Kidney capillary endothelial cell (primary cell): ENCODE data around the gene LBX1.

ENCODE experiments used
- DNase-seq: peaks from one replicate; pipeline ENCODE4 v3.0.0-alpha.2; 2018; ENCODE audit warnings: low spot score

Gene LBX1

DNA sequence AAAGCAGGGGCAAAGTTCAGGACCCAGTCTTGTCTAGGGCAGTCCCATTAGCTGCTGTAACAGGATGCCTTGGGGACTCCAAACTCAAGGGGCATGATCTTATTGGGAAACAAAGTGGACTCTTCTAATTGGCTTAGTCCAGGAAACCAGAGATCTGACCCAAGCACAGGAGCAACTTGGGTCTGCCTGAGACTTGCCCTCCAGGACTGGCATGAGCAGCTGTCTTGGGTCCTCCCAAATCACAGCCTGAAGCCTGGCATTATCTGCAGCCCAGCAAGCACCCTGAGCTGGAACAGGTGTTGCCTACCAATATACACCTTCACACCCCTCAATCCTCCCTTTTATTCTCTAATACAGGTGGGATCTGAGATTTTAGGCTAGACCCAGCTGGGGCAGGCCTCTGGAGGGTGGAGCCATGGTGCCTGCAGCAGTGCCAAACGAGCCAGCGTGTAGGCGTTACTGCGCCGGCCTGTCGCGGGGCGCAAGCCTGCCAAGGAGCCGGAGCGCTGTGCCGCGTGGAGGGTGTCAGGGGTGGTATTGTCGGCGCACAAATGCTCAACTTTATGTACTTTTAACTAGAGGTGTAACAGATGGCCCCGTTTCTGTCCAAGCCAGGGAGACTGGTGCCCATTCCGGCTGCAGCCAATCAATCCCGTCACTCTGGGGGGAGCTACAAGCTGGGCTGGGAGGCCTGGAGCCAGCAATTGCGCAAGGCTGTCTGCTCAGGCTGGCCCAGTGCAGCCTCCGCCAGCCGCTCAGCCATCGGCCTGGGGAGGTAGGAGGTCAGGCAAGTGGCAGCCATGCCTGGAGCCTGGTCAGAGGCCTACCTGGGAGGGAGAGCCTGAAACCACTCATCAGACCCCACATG lies 12.8 kb upstream of the LBX1 start:
- no peak for DNase-seq

DNA sequence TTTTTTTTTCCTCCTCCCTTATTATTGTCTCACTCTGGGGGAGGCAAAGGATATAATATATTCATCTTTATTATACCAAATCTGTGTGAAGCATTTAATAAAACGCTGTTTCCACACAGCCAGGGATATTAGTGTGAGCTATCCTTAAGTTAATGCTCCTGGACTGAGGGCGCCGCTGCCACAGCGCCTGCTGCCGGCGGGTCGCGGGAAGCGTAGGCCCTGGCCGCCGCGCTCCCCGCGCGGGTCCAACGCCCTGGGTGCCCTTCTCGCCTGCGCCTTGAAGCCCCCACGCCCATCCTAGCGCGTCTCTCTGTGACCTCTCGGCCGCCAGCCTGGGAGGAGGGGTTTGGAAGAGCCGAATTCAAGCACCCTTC lies 9.5 kb upstream of the LBX1 start:
- no peak for DNase-seq

DNA sequence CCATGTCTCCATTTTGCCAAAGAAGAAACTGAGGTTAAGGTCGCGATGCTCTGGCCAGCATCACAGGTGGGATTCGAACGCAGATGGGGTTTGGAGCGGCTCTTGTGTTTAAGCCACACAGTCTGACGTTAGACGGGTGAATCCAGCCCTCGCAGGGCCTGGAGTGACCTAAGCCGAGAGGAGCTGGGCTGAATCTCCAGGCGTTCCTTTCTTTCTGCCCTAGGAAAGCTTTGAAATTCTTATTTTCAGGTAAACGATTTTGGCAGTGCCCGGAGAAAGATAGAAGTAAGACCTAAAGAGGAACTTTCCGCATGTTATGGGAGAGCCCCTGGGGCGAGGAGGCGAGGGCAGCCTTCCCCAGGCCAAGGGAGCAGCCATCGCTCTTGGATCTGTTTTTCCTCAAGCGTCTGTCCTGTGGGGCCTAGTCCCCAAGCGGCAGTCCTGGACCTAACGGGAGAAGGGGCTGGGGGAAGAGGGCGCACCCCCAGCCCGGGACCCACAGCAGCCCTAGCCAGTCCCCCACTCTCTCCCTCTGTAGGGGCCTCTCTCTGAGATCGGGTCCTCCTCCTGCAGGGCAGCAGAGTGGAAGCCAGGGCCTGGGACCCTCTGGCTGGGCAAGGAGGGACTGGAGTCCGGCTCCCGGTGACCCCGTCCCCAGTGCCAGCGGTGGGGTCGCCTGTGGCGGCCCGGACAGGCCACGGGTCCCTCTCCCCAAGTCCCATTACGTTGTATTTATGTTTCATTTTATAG lies 8.9 kb upstream of the LBX1 start:
- no peak for DNase-seq

DNA sequence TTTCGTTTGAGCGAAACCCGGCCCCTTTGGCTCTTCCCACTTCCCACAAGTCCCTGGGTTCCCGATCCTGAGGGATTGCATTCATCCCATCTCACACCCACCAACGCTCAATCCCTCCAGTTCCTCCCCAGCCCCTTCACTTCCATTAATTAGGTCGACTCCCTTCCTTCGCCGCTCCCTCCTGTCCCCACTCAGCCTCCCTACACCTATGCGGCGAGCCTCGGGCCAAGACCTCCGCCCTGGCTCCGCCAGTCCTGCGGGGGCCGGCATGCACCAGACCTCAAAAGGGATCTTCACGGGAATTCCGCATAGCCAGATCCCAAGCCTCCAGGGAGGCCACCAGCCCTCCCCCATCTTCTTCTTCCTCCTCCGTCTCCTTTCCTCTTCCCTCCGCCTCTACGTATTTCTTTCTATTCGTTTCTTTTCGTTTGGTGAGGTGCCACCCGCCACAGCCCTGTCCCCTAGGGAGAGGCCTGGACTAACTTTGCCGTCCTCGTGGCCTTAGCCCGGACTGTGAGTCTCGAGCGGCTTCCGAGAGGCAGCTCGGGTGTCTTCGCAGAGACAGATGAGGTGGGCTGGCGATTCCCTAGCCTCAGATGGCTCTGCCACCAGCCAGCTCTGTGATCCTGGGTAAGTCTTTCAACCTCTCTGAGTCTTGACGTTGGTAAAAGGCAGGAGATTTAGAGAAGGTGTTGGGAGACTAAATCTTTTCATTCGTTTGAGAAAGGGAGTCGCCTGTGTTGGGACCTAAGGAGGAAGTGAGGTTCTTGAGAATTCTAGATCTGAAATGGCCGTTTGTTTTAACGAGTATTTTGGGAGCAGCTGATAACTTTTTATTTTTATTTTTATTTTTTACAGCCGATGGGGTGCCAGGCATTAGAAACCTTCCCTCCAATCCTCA lies 8.1 kb upstream of the LBX1 start:
- DNase-seq: no peak

DNA sequence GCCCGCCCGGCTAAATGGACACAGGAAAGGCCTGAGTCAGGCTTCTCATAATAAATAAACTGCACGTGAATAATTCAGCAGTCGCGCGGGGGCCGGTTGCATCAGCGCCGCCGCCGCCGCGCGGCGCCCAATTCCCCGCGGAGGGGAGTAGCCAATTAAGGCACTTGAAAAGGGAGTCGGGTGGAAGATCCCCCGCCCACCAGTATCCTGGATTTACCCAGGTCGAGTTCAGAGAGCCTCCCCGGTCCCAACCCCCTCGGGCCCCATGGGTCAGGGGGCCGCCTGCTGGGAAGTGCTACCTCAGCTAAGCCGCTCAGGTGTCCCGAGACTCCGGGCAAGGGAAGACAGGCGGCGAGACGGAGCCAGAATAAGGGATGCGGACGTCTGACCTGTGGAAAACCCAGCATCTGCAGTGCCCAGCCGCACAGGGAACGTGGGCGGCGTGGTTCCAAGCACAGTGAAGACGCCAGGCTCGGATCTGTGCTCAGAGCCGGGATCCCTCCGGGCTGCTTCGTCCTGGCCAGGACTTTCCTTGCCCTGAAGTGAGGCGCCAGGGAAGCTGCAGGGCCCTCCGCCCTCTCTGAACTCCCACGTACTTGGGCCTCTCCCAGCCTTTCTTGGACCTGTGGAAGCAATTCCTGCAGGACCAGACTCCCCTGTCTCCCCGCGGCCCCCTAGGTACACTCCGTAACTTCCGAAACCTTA lies 7.3 kb upstream of the LBX1 start:
- no peak for DNase-seq

DNA sequence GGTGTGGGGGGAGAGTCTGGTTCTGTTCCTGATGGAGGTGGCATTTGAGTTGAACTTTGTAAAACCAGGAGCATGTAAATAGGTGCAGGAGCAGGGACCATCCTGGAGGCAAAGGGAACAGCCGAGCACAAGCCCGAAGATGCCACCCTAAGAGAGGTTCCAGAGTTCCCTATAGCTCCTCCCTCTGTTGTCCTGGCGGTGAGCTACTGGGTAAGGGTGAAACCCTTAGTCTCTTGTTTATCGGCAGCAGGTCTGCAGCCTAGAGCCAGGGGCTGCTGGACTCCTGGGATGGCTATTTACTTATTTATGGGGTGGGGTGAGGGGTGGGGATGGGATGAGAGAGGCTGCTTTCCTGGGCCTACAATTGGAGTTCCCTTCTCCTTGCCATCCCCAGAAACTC lies 6.5 kb upstream of the LBX1 start:
- DNase-seq: no peak

DNA sequence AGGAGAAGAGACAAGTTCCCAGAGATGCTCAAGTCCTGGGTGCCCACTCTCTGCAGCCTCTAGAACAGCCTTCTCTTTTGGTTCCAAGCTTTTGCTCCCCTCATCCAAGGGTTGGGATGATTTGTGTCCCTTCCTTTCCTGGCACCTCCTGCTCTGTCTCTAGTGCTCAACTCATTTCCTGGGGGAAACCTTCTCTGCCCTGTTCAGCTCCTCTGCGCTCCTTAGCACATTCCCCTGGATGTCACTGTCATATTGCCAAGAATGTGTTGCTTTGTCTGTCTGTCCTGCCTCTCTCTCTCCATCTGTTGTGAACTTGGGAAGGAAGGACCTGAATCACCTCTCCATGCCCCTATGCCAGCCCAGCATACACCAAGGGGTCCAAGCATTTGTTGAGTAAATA lies 5.1 kb upstream of the LBX1 start:
- no peak for DNase-seq

DNA sequence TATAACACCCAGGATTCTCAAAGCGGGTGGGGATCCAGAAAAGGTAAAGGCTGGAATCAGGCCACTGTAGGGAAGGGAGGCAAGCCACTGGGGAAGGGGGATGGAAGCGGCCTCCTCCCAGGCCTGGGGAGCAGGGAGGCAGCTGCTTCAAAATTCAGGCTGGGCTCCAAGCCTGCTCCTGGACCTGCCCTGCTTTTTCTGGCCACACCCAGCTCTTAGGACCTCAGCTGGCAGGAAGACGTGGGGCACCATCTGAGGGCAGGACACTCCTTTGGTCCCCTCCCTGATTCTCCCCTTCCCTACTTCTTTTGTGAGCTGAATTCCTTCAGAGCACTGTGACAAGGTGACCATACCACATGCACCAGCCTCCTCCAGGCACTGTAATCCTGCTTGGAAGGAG lies 4.6 kb upstream of the LBX1 start:
- no peak for DNase-seq

DNA sequence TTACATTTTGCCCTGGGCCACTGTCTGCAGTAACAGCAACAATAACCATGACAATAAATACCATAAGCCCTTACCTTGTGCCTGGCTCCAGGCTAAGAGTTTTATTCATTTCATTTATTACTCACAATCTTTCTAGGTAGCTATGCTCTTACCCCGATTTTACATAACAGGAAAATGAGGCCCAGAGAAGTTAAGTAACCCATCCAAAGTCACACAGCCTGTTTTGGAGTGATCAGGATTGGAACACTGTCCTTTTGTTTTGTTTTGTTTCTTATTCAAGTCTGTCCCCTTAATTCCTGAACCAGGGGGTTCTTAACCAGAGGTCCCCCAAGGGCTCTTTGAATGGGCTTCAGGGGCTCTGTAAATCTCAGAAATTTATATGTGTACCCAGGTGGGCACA lies 4.2 kb upstream of the LBX1 start:
- no peak for DNase-seq

DNA sequence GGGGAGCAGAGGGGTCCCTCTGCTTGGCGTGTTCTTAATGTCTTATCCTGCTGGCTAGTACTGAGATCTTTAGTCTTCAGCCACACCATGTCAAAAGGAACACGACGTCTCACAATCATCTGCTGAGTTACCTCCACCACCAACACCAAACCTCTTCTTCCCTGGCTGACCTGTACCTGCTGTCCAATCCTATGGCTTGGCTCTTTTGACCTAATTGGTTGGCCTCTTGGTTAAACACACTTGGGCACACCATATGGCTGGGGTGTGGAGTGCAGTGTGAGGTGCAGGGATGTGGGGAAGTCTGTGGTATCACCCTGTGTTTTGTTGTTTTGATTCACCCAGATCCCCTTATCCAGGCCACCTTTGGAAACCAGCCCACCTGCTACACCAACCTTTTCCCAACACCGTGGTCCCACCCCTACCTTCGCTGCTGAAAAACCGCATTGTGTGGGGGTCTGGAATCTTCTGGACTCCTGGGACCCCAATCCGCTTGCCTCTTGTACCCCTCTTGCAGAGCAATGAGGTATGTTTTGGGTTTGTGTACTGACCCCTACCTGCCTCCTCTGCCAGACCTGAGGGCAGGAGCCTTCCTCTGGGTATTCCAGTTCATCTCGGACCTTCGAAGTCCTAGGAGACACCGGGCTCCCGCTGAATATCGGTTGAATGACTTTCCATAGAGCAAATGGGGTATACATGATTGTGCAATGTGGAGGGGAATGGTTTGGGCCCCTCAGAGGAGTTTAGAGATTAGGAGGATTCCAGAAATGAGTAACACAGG lies 2.8 kb upstream of the LBX1 start:
- no peak for DNase-seq

DNA sequence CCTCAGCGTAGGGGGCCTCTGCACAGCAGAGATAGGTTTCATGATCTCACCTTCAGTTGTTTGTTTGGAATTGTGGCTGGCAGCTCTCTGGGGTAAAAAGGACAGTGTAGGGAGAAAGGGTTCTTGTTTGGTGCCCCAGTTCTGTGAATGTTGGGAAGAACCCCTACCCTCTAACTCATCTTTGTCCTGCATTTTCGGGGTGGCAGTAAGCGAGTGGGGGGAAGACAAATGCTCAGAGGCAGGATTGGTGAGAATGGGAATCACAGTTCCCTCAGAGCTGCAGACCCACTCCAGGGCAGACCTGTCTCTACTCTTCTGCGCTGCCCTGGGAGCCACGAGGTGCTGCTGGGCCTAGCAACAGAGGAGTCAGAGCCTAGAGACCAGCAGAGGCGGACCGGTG lies 1.8 kb upstream of the LBX1 start:
- no peak for DNase-seq

DNA sequence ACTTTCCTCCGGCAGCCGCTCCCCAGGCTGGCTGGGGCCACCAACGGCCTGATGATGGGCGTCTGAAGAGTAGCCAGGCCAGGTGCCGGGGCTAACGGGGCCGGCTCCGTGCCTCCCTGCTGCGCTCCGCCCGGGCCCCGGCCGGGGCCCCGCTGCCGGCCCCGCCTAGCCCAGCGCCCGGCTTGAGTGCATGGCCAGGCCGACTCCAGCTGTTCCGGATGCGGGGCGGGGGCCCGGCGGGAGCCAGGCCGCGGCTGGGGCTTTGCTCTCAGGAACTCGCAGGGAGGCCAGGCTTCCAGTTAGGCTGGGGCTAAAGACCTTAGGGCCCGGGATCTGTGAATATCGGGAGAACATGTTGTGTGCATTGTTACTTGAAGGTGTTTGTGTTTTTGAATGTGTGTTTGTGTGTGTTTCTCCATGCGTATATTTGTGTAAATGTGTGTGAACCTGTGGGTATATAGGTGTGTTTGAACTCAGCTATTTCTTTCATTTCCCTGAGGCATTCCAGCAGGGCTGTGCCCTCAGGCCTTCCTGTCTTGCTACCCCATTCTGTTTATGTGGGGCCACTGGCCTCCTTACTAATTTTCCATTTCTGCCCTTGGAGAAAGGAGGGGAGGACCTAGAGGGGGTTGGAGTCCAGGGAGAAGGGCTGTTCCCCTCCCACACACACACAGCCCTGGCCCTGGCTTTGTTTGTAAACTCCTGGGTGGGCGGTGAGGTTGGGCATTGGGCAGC lies 1.1 kb upstream of the LBX1 start:
- DNase-seq: no peak

DNA sequence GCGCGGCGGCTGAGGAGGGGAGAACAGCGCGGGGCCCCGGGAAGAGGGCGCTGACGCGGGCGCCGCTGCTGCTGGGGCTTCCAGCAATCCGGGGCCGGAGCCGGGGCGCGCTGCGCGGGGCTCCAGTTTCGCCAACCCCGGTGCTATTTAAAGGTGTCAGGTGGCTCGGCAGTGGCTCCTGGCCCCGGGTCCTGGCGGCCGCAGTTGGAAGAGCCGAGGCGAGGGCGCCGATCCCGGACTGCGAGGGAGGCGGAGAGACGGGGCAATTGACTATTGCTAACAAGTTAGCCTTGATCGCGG lies 347 bp downstream of the LBX1 start:
- no peak for DNase-seq

DNA sequence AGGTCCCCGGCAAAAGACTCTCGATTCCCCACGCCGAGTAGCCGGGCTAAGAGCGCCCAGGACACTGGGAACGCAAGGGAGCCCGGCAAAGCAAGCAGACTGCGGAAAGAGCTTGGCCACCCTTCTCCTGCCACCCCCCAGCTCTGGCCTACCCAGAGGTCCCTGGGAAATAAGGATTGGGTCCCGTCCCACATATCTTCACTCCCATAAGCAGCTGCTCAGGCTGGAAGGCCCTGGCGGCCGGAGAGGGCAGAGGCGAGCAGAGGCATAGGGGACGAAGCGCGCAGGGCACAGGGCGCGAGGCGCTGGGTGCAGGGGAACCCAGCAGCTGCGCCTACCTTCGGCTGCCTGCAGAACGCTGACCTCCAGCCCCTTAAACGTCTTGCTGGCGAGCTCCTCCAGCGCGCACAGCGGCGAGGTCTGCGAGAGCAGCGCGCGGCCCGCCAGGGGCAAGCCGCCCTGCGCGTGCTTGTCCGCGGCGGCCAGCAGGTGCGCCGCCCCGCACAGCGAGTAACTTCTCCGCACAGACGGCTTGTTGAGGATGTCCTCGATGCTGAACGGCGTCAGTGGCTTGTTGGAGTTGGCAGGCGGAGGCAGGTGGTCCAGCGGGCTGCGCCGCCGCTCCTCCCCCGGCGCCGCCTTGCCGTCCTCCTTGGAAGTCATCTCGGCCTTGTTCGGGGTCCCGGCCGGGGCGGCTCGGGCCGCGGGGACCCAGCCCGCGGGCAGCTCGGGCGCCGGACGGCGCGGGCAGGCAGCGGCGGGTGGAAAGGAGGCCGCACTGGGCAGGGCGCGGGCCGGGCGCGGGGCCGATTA lies 904 bp downstream of the LBX1 start:
- no peak for DNase-seq

DNA sequence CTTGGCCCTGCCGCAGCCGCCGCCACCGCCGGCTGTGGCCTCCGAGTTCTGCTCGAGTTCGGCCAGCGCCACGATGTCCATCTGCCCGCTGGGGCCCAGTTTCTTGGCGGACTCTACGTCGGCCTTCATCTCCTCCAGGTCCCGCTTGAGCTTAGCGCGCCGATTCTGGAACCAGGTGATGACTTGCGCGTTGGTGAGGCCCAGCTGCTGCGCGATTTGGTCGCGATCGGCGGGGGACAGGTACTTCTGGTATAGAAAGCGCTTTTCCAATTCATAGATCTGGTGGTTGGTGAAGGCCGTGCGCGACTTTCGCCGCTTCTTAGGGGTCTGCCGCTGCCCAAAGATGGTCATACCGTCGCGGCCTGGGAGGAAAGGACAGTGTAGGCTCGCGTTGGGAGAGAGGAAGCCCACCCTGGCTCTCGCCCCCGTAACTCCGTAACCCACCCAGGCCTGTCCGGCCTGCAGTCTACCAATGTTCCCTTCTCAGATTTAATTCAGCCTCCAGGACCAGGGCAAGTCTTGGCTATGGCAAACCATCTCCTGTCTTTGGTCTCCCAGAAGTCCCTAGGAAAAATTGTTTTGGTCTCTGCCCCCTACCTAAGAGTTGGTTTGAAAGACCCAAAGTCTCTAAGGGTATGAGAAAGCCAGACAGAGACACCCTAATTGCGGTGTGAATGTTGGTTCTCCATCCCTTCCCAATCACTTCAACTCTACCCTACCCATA lies 1.7 kb downstream of the LBX1 start:
- no peak for DNase-seq

DNA sequence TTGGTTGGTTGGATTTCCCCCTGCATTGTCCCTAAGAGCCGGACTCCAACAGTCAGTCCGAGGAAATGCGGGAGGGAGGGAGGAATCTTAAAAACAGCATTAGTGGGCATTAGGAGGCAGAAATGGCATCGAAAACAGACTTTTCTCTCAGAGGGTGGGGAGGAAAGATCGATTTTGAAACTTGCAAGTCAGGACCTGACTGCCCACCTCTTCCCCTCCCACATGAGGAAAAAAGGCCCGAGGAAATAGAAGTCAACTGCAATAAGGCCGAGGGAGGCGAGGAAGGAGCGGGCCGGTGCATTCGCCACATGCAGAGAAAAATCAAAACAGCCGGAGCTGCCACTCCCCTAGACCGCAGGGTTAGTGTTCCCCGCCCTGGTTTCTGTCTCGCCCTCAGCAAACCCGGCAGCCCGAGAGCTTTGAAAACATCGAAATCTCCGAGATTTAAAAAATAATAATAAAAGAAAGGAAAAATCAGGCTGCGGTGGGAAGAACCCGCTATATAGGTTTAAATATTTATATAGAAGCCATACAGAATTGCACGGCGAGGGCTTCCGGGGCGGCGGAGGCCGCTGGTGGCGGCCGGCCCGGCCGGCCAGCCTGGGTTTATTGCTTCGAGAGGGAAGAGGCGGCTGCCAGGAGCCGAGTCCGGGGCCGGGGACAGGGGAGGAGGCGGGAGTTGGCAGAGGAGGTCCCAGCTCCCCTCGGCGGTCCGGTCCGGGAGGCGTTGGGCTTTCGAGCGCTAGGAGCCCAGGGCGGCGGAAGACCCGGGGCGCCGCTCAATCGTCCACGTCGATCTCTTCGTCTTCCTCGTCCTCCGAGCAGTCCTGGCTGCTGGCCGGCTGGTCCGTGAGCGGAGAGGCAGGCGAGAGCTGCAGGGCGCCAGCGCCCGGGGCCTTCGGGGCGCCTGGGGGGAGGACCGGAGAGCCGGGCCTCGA lies 2.5 kb downstream of the LBX1 start:
- DNase-seq: no peak

DNA sequence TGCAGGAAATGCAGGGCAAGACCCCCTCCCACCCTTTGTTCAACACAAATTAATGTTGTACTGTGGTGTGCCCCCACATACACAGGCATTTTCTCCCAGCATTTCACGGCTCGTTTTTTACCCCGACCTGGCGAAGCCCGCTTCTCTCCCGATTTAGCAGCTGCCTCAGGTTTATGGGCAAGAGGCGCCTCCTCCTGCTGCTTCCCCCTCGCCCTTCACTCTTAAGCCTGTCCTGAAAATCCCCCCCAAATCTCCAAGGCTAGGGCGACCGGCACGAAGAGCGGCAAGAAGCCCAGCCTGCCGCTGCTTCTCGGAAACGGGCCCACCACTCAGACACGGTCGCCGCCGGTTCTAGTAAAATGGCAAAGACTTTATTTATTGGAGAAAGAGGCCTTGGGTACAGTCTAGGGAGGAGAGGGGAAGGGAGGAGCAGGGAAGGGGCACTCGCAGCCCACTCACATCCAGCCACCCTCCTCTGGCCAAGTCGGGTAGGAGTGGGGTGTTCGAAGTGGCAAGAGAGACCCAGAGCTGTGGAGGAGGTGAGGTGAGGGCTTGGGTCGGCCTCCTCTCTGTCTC lies 3.3 kb downstream of the LBX1 start:
- DNase-seq: no peak
